SK-N-SH treated with all-trans-retinoic acid at 6 μM for 48 hours (cell line): ENCODE measurements around the gene UBA3.

Source experiments
- CSDC2 ChIP-seq: fragments of 250-450 bp; sonication (Bioruptor Pico); IDR thresholded peaks from 2 replicates; pipeline ENCODE4 v1.5.0; 2020; ENCODE audit warnings: mild to moderate bottlenecking, moderate library complexity
- ESRRG ChIP-seq: fragments of 250-450 bp; sonication (Bioruptor Pico); IDR thresholded peaks from 2 replicates; pipeline ENCODE4 v1.6.1; 2021; ENCODE audit warnings: mild to moderate bottlenecking
- ISL1 ChIP-seq: fragments of 250-450 bp; sonication (Bioruptor Pico); IDR thresholded peaks from 2 replicates; pipeline ENCODE4 v2.1.2; 2022; ENCODE audit warnings: mild to moderate bottlenecking, moderate library complexity
- SNAI2 ChIP-seq: fragments of 250-450 bp; sonication (Bioruptor Pico); IDR thresholded peaks from 2 replicates; pipeline ENCODE4 v1.5.0; 2020; ENCODE audit warnings: mild to moderate bottlenecking, moderate library complexity
- TOX ChIP-seq: fragments of 250-450 bp; sonication (Bioruptor Pico); IDR thresholded peaks from 2 replicates; pipeline ENCODE4 v1.8.0; 2021; ENCODE audit warnings: mild to moderate bottlenecking, moderate library complexity, borderline replicate concordance
- ZFP3 ChIP-seq: fragments of 250-450 bp; sonication (Bioruptor Pico); IDR thresholded peaks from 2 replicates; pipeline ENCODE4 v1.5.0; 2020; ENCODE audit warnings: mild to moderate bottlenecking, moderate library complexity
- ZFP30 ChIP-seq: fragments of 450-650 bp; formaldehyde crosslinking; IDR thresholded peaks from 2 replicates; pipeline ENCODE4 v1.5.0; 2022; ENCODE audit warnings: mild to moderate bottlenecking, moderate library complexity
- ZNF70 ChIP-seq: fragments of 450-650 bp; formaldehyde crosslinking; IDR thresholded peaks from 2 replicates; pipeline ENCODE4 v1.5.0; 2020; ENCODE audit warnings: mild to moderate bottlenecking, moderate library complexity
- TF ChIP-seq, protein P1 (sequence below): fragments of 250-450 bp; sonication (Bioruptor Pico); IDR thresholded peaks from 2 replicates; pipeline ENCODE4 v1.8.0; 2020; ENCODE audit warnings: mild to moderate bottlenecking, moderate library complexity, borderline replicate concordance
- TF ChIP-seq, protein P2 (sequence below): fragments of 250-450 bp; sonication (Bioruptor Pico); IDR thresholded peaks from 2 replicates; pipeline ENCODE4 v1.5.1; 2020; ENCODE audit warnings: low read depth, mild to moderate bottlenecking, moderate library complexity
- TF ChIP-seq, protein P3 (sequence below): fragments of 250-450 bp; sonication (Bioruptor Pico); IDR thresholded peaks from 2 replicates; pipeline ENCODE4 v1.5.0; 2020; ENCODE audit warnings: mild to moderate bottlenecking, moderate library complexity

DNA sequence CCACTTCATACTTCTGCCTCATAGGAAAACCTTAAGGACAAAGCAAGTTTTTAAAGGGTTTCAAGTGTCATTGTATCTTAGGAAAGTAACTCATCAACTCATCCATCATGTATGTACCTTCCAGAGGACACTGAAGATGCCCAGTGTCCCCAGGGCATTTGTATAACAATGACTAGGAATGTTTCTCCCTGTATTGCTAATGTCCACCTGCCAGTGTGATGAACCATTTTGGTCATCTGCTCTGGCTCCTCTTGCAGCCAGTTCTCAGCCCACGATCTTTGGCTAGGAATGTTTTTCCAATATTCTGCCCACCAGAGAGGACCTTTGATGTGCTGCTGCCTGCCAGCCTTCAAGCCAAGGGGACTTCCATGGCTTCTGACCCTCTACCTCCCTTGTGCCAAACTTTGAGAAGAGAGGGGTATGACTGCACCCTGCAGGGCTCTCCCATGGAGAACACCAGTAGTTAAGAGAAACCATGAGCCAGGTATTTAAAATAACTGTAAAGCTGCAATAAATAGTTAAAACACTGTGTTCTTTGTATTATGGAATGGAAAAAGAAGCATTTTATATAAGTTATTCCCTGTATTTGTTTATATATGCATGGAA lies 30.9 kb upstream of the UBA3 start:
- no peak for TF ChIP-seq TOX (CRISPR knock-in tag)
- no peak for TF ChIP-seq SNAI2
- no peak for TF ChIP-seq ESRRG
- no peak for TF ChIP-seq ISL1 (CRISPR knock-in tag)
- TF ChIP-seq, protein P1, sequence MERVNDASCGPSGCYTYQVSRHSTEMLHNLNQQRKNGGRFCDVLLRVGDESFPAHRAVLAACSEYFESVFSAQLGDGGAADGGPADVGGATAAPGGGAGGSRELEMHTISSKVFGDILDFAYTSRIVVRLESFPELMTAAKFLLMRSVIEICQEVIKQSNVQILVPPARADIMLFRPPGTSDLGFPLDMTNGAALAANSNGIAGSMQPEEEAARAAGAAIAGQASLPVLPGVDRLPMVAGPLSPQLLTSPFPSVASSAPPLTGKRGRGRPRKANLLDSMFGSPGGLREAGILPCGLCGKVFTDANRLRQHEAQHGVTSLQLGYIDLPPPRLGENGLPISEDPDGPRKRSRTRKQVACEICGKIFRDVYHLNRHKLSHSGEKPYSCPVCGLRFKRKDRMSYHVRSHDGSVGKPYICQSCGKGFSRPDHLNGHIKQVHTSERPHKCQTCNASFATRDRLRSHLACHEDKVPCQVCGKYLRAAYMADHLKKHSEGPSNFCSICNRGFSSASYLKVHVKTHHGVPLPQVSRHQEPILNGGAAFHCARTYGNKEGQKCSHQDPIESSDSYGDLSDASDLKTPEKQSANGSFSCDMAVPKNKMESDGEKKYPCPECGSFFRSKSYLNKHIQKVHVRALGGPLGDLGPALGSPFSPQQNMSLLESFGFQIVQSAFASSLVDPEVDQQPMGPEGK (CRISPR knock-in tag): no peak
- no peak for TF ChIP-seq ZFP30 (CRISPR knock-in tag)
- TF ChIP-seq, protein P2, sequence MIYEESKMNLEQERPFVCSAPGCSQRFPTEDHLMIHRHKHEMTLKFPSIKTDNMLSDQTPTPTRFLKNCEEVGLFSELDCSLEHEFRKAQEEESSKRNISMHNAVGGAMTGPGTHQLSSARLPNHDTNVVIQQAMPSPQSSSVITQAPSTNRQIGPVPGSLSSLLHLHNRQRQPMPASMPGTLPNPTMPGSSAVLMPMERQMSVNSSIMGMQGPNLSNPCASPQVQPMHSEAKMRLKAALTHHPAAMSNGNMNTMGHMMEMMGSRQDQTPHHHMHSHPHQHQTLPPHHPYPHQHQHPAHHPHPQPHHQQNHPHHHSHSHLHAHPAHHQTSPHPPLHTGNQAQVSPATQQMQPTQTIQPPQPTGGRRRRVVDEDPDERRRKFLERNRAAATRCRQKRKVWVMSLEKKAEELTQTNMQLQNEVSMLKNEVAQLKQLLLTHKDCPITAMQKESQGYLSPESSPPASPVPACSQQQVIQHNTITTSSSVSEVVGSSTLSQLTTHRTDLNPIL (CRISPR knock-in tag): no peak
- no peak for TF ChIP-seq ZFP3 (CRISPR knock-in tag)
- TF ChIP-seq, protein P3, sequence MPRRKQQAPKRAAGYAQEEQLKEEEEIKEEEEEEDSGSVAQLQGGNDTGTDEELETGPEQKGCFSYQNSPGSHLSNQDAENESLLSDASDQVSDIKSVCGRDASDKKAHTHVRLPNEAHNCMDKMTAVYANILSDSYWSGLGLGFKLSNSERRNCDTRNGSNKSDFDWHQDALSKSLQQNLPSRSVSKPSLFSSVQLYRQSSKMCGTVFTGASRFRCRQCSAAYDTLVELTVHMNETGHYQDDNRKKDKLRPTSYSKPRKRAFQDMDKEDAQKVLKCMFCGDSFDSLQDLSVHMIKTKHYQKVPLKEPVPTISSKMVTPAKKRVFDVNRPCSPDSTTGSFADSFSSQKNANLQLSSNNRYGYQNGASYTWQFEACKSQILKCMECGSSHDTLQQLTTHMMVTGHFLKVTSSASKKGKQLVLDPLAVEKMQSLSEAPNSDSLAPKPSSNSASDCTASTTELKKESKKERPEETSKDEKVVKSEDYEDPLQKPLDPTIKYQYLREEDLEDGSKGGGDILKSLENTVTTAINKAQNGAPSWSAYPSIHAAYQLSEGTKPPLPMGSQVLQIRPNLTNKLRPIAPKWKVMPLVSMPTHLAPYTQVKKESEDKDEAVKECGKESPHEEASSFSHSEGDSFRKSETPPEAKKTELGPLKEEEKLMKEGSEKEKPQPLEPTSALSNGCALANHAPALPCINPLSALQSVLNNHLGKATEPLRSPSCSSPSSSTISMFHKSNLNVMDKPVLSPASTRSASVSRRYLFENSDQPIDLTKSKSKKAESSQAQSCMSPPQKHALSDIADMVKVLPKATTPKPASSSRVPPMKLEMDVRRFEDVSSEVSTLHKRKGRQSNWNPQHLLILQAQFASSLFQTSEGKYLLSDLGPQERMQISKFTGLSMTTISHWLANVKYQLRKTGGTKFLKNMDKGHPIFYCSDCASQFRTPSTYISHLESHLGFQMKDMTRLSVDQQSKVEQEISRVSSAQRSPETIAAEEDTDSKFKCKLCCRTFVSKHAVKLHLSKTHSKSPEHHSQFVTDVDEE (CRISPR knock-in tag): no peak
- no peak for TF ChIP-seq ZNF70 (CRISPR knock-in tag)
- TF ChIP-seq CSDC2 (CRISPR knock-in tag): no peak
